ENCODE results near the gene UNCX. TPM values are rescaled to one million over a fixed set of nuclear protein-coding genes. Genes with fewer than 3 reads are reported as not detected.
A peak's percentile ranks its signal among the peaks of the same experiment; 100 is the strongest.

UNCX gene
- total and polyA plus RNA-seq, 11 donors, result not detected

GRCh38 chr7:1233333-1234048, 819 bp downstream of the UNCX start:
- TF ChIP-seq CTCF (IDR thresholded peaks at IDR 0.05) (no peak), POLR2A (IDR thresholded peaks at IDR 0.05) (no peak)

GRCh38 chr7:1234049-1234880, 1.6 kb downstream of the UNCX start:
- ATAC-seq, result no peak
- no peaks in the 10 kb centered on the region for H3K36me3 ChIP-seq
- DNase-seq, result no peak
- H3K27ac ChIP-seq, result no peak overlapping the region
- peaks cover 0 to 41% (median 3%) of the 10 kb centered on the region in 12 donors for H3K4me1 ChIP-seq
- TF ChIP-seq CTCF (IDR thresholded peaks at IDR 0.05) (no peak), POLR2A (IDR thresholded peaks at IDR 0.05) (no peak)
- WGBS, 4 donors, result 4 to 7% (median 6%) methylated on average over 30 of the region's 30 CpGs
- no peak overlapping the region for H3K4me3 ChIP-seq
- peaks cover 75 to 95% (median 89%) of the 10 kb centered on the region in 9 donors for H3K27me3 ChIP-seq
- H3K9me3 ChIP-seq, result no peaks in the 10 kb centered on the region
- intact Hi-C loops (cut with DNase I), result no loop called here

More at GRCh38 chr7:1233333-1234048, 819 bp downstream of the UNCX start:
- peaks cover 75 to 95% (median 88%) of the 10 kb centered on the region in 9 donors for H3K27me3 ChIP-seq
- WGBS, 4 donors, result 2 to 4% (median 2%) methylated on average over 36 to 73 of the region's 73 CpGs
- H3K27ac ChIP-seq, result no peak overlapping the region
- DNase-seq, result no peak
- no peaks in the 10 kb centered on the region for H3K36me3 ChIP-seq
- H3K4me3 ChIP-seq, result no peak overlapping the region
- no peaks in the 10 kb centered on the region for H3K9me3 ChIP-seq
- H3K4me1 ChIP-seq, result peaks cover 0 to 42% (median 3%) of the 10 kb centered on the region in 12 donors
- no peak for ATAC-seq
- intact Hi-C loops (cut with DNase I), result no loop called here

GRCh38 chr7:1234881-1235500, 2.3 kb downstream of the UNCX start:
- H3K27ac ChIP-seq, result no peak overlapping the region
- H3K4me1 ChIP-seq, result peaks cover 0 to 34% (median 3%) of the 10 kb centered on the region in 12 donors
- intact Hi-C loops (cut with DNase I), result no loop called here
- no peaks in the 10 kb centered on the region for H3K9me3 ChIP-seq
- no peak overlapping the region for H3K4me3 ChIP-seq
- peaks cover 77 to 95% (median 89%) of the 10 kb centered on the region in 9 donors for H3K27me3 ChIP-seq
- 3 to 6% (median 3%) methylated on average over 22 to 37 of the region's 37 CpGs for WGBS, 4 donors
- DNase-seq (peak in 1 of 5 donors; percentile 55), ATAC-seq (no peak)
- no peaks in the 10 kb centered on the region for H3K36me3 ChIP-seq
- no peak for TF ChIP-seq CTCF (IDR thresholded peaks at IDR 0.05)
- TF ChIP-seq POLR2A (IDR thresholded peaks at IDR 0.05), result no peak

Data from heart left ventricle (tissue), 16 donors.